Stimulated activated naive CD8-positive, alpha-beta T cell treated with anti-CD3 and anti-CD28 coated beads, Interleukin-15, amount 100 ng/mL, for 72 hours (primary cell): Measurements from ENCODE around the gene RABGGTB.
A peak's percentile ranks its signal among the peaks of the same experiment; 100 is the strongest.
"Not testable (repeated sequence)": the region's sequence is repeated elsewhere in the genome, so short reads cannot be mapped to it uniquely, and the experiment has no call there.

Experiments
- ATAC-seq: fragments of 150-1000 bp; cut with Tn5 transposase; 2 replicates; pipeline ENCODE4 v1.10.0; 2021; ENCODE audit warnings: mild to moderate bottlenecking, moderate library complexity
- DNase-seq, 2 donors: peaks; one replicate each; pipeline ENCODE4 v3.0.0; 2021 to 2022
- H3K27ac Mint-ChIP-seq, 2 donors: one replicate each; pipeline ENCODE4 v1.8.0; 2022; ENCODE audit warnings: mild to moderate bottlenecking in 2 of 2, mixed read lengths in 2 of 2, moderate library complexity in 2 of 2
- H3K27me3 Mint-ChIP-seq: one replicate; pipeline ENCODE4 v1.8.0; 2022; ENCODE audit warnings: mixed read lengths
- H3K4me1 Mint-ChIP-seq: one replicate; pipeline ENCODE4 v1.8.0; 2022; ENCODE audit warnings: mild to moderate bottlenecking, mixed read lengths
- H3K4me3 Mint-ChIP-seq, 2 donors: one replicate each; pipeline ENCODE4 v1.8.0; 2022; ENCODE audit warnings: mild to moderate bottlenecking in 2 of 2, mixed read lengths in 2 of 2, moderate library complexity in 1 of 2
- H3K9me3 Mint-ChIP-seq, 2 donors: one replicate each; pipeline ENCODE4 v1.8.0; 2022; ENCODE audit warnings: mixed read lengths in 2 of 2

The RABGGTB gene

GRCh38 chr1:75786901-75787493 lies 941 bp downstream of the RABGGTB start:
- H3K4me3 Mint-ChIP-seq = peak overlapping the region; percentile 91 to 92
- ATAC-seq = no peak
- no peaks in the 10 kb centered on the region for H3K9me3 Mint-ChIP-seq
- no peak for DNase-seq
- peak overlapping the region; percentile 97 to 98 for H3K27ac Mint-ChIP-seq
- H3K27me3 Mint-ChIP-seq = no peaks in the 10 kb centered on the region
- H3K4me1 Mint-ChIP-seq = peaks cover 43% of the 10 kb centered on the region

- DNase-seq = no peak
- ATAC-seq = no peak
- H3K27me3 Mint-ChIP-seq = no peaks in the 10 kb centered on the region
Measured at GRCh38 chr1:75787524-75787923, 1.5 kb downstream of the RABGGTB start.

GRCh38 chr1:75789988-75790387 lies 3.9 kb downstream of the RABGGTB start:
- Mint-ChIP-seq H3K27me3 (no peaks in the 10 kb centered on the region), H3K27ac (peak overlapping the region; percentile 57 to 91), H3K4me3 (peak overlapping the region; percentile 91 to 92), H3K9me3 (no peaks in the 10 kb centered on the region), H3K4me1 (peaks cover 60% of the 10 kb centered on the region)
- DNase-seq = no peak
- no peak for ATAC-seq

More at GRCh38 chr1:75787524-75787923, 1.5 kb downstream of the RABGGTB start:
- Mint-ChIP-seq H3K27ac (peak overlapping the region; percentile 97 to 98), H3K4me3 (peak overlapping the region; percentile 91 to 92), H3K4me1 (peaks cover 48% of the 10 kb centered on the region), H3K9me3 (no peaks in the 10 kb centered on the region)

- DNase-seq = no peak
- Mint-ChIP-seq H3K4me3 (peak overlapping the region; percentile 91 to 92), H3K27ac (peak overlapping the region; percentile 60 to 91), H3K27me3 (no peaks in the 10 kb centered on the region), H3K4me1 (peaks cover 56% of the 10 kb centered on the region), H3K9me3 (no peaks in the 10 kb centered on the region)
- ATAC-seq = no peak
Measured at GRCh38 chr1:75791022-75791421, 5.0 kb downstream of the RABGGTB start.

- no peaks in the 10 kb centered on the region for H3K9me3 Mint-ChIP-seq
- ATAC-seq (no peak), DNase-seq (no peak)
- peak overlapping the region in 1 of 2 donors; percentile 91 for H3K4me3 Mint-ChIP-seq
- H3K4me1 Mint-ChIP-seq = peaks cover 56% of the 10 kb centered on the region
- no peaks in the 10 kb centered on the region for H3K27me3 Mint-ChIP-seq
- H3K27ac Mint-ChIP-seq = peak overlapping the region in 1 of 2 donors; percentile 40
Measured at GRCh38 chr1:75792091-75792490, 6.0 kb downstream of the RABGGTB start.

GRCh38 chr1:75794382-75794781 lies 8.3 kb downstream of the RABGGTB start:
- H3K4me3 Mint-ChIP-seq = no peak overlapping the region
- DNase-seq (no peak), ATAC-seq (no peak)
- H3K27me3 Mint-ChIP-seq = no peaks in the 10 kb centered on the region
- H3K27ac Mint-ChIP-seq = no peak overlapping the region
- peaks cover 47% of the 10 kb centered on the region for H3K4me1 Mint-ChIP-seq
- no peaks in the 10 kb centered on the region for H3K9me3 Mint-ChIP-seq

GRCh38 chr1:75795703-75796193 lies 9.7 kb downstream of the RABGGTB start:
- no peak overlapping the region for H3K4me3 Mint-ChIP-seq
- no peaks in the 10 kb centered on the region for H3K27me3 Mint-ChIP-seq
- no peaks in the 10 kb centered on the region for H3K9me3 Mint-ChIP-seq
- peaks cover 34% of the 10 kb centered on the region for H3K4me1 Mint-ChIP-seq
- H3K27ac Mint-ChIP-seq = no peak overlapping the region
- DNase-seq (no peak), ATAC-seq (no peak)

- no peaks in the 10 kb centered on the region for H3K27me3 Mint-ChIP-seq
- no peak within 1 kb of the TSS for H3K4me3 Mint-ChIP-seq
- ATAC-seq = peak; percentile 52
- H3K9me3 Mint-ChIP-seq = no peaks in the 10 kb centered on the region
- peaks cover 25% of the 10 kb centered on the region for H3K4me1 Mint-ChIP-seq
- H3K27ac Mint-ChIP-seq = peak within 1 kb of the TSS in 1 of 2 donors; percentile 88
- DNase-seq = no peak
Measured at GRCh38 chr1:75796376-75797272, 10.6 kb downstream of the RABGGTB start, which contains the start of gene MSH4. Gene MSH4, plus strand, starts transcription at chr1:75796882. Its CDS starts 104 bp downstream, at chr1:75796986.

GRCh38 chr1:75797273-75797588 lies 11.2 kb downstream of the RABGGTB start:
- no peak for ATAC-seq
- H3K27ac Mint-ChIP-seq = no peak overlapping the region
- DNase-seq = peak in 1 of 2 donors; percentile 20
- no peaks in the 10 kb centered on the region for H3K9me3 Mint-ChIP-seq
- H3K27me3 Mint-ChIP-seq = no peaks in the 10 kb centered on the region
- no peak overlapping the region for H3K4me3 Mint-ChIP-seq
- peaks cover 19% of the 10 kb centered on the region for H3K4me1 Mint-ChIP-seq

- no peak overlapping the region for H3K27ac Mint-ChIP-seq
Measured at GRCh38 chr1:75797606-75798216, 11.7 kb downstream of the RABGGTB start.

GRCh38 chr1:75801480-75801879 lies 15.4 kb downstream of the RABGGTB start:
- not testable (repeated sequence) for H3K27ac Mint-ChIP-seq, ATAC-seq, H3K27me3 Mint-ChIP-seq, DNase-seq, H3K4me1 Mint-ChIP-seq, H3K9me3 Mint-ChIP-seq, H3K4me3 Mint-ChIP-seq

More at GRCh38 chr1:75797606-75798216, 11.7 kb downstream of the RABGGTB start:
- Mint-ChIP-seq H3K4me3 (no peak overlapping the region), H3K9me3 (no peaks in the 10 kb centered on the region), H3K4me1 (peaks cover 15% of the 10 kb centered on the region), H3K27me3 (no peaks in the 10 kb centered on the region)
- ATAC-seq (no peak), DNase-seq (no peak)

- DNase-seq = no peak
- Mint-ChIP-seq H3K4me3 (no peak overlapping the region), H3K27ac (no peak overlapping the region), H3K4me1 (no peaks in the 10 kb centered on the region), H3K27me3 (no peaks in the 10 kb centered on the region), H3K9me3 (no peaks in the 10 kb centered on the region)
- ATAC-seq = no peak
Measured at GRCh38 chr1:75808921-75809320, 22.9 kb downstream of the RABGGTB start.

- H3K9me3 Mint-ChIP-seq, H3K4me3 Mint-ChIP-seq, H3K4me1 Mint-ChIP-seq, H3K27me3 Mint-ChIP-seq, ATAC-seq, H3K27ac Mint-ChIP-seq, DNase-seq: not testable (repeated sequence)
Measured at GRCh38 chr1:75810113-75810512, 24.1 kb downstream of the RABGGTB start.

GRCh38 chr1:75811211-75811981 lies 25.3 kb downstream of the RABGGTB start:
- Mint-ChIP-seq H3K27ac (no peak overlapping the region), H3K4me3 (no peak overlapping the region), H3K9me3 (no peaks in the 10 kb centered on the region), H3K27me3 (no peaks in the 10 kb centered on the region), H3K4me1 (no peaks in the 10 kb centered on the region)
- ATAC-seq (no peak), DNase-seq (no peak)

- no peak for ATAC-seq
- DNase-seq = no peak
- H3K27ac Mint-ChIP-seq = no peak overlapping the region
Measured at GRCh38 chr1:75812065-75812464, 26.0 kb downstream of the RABGGTB start.

More at GRCh38 chr1:75812065-75812464, 26.0 kb downstream of the RABGGTB start:
- no peak overlapping the region for H3K4me3 Mint-ChIP-seq
- no peaks in the 10 kb centered on the region for H3K9me3 Mint-ChIP-seq
- no peaks in the 10 kb centered on the region for H3K4me1 Mint-ChIP-seq
- no peaks in the 10 kb centered on the region for H3K27me3 Mint-ChIP-seq
